Putamen (tissue), 1 donor: ENCODE results near the gene PLSCR1.
"Not testable (repeated sequence)": the region's sequence is repeated elsewhere in the genome, so short reads cannot be mapped to it uniquely, and the experiment has no call there.

ENCODE experiments used
- DNase-seq: peaks from one replicate; pipeline ENCODE4 v3.0.0-alpha.2; 2016; ENCODE audit warnings: low spot score

PLSCR1 gene

GRCh38 chr3:146513386-146514051 lies 30.9 kb downstream of the PLSCR1 start:
- no peak for DNase-seq

DNA sequence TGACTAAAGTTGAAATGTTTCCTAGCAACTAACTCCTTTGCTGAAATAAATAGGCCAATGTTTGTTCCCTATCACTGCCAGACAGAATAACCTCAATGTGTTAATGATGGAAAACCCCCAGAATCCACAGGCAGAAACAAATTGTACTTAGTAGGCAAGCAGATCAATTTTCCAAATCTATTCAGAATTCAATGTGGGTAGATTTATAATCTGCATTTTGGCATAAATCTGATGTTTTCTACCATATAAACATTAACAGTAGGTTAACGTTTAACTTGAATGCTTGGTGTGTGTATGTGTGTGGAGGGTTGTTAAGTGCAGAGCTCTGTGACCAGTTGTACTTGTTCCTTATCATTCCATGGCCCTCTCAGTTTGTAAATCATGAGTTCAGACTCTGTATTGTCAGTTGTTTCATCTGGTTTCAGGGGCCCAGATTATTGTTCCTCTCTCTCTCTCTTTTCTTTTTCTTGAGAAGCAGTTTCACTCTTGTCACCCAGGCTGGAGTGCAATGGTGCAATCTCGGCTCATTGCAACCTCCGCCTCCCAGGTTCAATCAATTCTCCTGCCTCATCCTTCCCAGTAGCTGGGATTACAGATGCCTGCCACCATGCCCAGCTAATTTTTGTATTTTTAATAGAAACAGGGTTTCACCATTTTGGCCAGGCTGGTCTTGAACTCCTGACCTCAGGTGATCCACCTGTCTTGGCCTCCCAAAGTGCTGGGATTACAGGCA lies 32.8 kb downstream of the PLSCR1 start:
- DNase-seq = no peak

GRCh38 chr3:146507331-146508120 lies 36.9 kb downstream of the PLSCR1 start:
- DNase-seq = no peak

DNA sequence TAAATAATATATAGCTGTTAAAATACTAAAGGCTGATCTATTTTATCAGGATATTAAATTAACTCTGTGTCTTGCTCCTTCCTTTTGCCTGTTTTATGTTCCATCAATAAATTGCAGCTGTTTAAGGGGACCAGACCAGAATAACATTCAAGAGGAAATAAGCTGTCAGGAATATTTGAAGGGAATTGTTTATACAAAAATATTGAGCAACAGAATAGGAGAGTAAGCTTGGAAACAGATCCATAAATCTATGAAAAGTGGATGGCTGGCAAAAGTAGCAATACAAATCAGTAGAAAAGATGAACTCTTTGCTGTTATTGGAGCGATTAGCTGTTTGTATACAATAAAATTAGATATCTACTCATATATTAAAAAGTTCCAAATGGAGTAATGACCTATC lies 38.9 kb downstream of the PLSCR1 start:
- no peak for DNase-seq

DNA sequence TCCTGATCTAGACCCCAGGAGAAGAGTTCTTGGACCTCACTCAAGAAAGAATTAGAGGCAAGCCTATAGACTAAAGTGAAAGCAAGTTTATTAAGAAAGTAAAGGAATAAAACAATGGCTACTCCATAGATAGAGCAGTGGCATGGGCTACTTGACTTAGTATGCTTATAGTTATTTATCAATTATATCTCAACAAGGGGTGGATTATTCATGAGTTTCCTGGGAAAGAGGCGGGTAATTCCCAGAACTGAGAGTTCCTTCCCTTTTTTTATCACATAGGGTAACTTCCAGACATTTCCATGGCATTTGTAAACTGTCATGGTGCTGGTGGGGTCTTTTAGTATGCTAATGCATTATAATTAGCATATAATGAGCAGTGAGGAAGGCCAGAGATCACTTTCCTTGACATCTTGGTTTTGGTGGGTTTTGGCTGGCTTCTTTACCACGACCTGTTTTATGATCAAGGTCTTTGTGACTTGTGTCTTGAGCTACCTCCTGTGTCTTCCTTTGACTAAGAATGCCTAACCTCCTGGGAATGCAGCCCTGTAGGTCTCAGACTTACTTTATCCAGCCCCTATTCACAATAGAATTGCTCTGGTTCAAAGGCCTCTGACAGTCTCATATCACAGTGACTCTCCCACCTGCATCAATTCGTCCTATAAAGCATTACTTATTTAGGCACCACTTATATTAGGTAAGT lies 39.8 kb downstream of the PLSCR1 start:
- DNase-seq = no peak

- no peak for DNase-seq
These were observed 40.8 kb downstream of the PLSCR1 start for GRCh38 chr3:146503461-146504202.

GRCh38 chr3:146502887-146503460 lies 41.4 kb downstream of the PLSCR1 start:
- no peak for DNase-seq

- no peak for DNase-seq
These were observed 42.7 kb downstream of the PLSCR1 start for GRCh38 chr3:146501752-146502151.

DNA sequence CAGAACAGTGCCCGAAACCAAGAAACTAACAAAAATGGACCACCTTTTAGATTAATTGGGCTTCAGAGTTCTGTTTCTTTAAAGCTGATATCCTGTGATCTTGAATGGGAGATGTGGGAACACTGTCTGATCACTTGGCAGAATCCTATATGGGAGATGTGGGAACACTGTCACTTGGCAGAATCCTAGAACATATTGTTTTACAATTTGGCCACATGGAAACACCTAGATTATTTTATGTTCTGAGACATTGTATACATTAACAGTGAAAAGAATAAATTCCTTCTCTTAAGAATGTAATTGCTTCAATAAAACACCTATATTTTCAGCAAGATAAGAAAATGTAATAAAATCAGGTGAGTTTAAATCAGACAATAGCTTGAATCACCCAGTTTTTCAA lies 44.7 kb downstream of the PLSCR1 start:
- DNase-seq = no peak

DNA sequence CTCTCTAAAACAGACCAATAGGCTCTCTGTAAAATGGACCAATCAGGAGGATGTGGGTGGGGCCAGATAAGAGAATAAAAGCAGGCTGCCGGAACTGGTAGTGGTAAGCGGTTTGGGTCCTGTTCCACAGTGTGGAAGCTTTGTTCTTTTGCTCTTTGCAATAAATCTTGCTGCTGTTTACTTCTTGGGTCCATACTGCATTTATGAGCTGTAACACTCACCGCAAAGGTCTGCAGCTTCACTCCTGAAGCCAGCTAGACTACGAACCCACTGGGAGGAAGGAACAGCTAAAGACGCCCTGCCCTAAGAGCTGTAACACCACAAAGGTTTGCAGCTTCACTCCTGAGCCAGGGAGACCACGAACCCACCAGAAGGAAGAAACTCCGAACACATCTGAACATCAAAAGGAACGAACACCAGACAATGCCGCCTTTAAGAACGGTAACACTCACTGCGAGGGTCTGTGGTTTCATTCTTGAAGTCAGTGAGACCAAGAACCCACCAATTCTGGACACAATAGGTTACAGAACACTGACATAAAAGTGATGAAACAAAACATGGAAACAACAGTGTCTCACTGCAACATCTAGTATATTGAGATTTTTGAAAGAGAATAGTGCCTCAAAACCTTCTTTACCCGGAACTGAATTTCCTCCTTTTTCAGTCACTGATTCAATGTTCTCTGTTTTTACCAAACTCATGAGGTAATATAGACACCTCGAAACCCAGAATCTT lies 46.2 kb downstream of the PLSCR1 start:
- no peak for DNase-seq

- not testable (repeated sequence) for DNase-seq
These were observed 47.1 kb downstream of the PLSCR1 start for GRCh38 chr3:146497145-146497843.

GRCh38 chr3:146496726-146497125 lies 47.7 kb downstream of the PLSCR1 start:
- DNase-seq = no peak

DNA sequence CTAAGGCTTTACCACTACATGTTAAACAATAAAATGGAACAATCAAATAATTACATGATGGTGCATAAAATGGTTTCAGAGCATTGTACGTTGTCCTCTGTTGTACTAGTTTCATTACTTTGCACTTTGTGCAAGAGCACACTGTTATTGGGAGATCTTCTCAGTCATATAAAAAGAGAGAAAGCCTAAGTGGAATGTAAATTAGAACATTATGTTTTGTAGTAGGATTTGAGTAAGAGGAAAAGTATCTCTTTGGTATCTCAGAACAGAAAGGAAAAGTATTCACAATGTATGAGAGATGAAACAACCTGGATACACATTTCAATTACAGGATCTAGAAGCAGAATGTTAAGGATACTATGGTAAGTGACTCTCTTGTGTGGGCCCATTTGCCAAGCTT lies 48.2 kb downstream of the PLSCR1 start:
- no peak for DNase-seq

GRCh38 chr3:146493761-146494160 lies 50.6 kb downstream of the PLSCR1 start:
- no peak for DNase-seq

GRCh38 chr3:146493221-146493620 lies 51.2 kb downstream of the PLSCR1 start:
- DNase-seq = no peak

- DNase-seq = no peak
These were observed 53.1 kb downstream of the PLSCR1 start for GRCh38 chr3:146491303-146491702.

GRCh38 chr3:146485297-146485696 lies 59.1 kb downstream of the PLSCR1 start:
- no peak for DNase-seq

DNA sequence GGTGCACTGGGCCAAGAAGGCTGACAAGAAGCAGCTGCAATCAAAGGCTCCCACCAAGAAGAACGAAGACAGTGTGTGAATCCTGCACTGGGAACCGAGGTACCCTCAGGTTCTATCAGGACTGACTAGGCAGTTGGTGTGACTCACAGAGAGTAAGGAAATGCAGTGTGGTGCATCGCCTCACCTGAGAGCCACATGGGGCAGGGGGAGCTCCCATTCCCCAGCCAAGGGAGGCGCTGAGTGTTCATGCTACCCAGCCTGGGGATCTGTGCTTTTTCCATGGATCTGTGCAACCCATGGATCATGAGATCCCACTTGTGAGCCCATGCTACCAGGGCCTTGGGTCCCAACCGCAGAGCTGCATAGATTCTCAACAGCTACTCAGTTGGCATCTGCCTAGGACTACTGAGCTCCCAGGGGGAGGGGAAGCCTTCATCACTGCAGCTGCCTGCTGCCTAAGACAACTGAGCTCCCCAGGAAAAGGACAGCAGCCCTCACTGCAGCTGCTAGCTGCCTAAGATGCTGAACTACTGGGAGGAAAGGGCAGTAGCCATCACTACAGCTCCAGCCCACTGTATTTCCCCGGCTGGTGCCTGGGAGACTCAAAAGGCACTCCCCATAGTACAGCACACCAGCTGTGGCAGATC lies 68.2 kb downstream of the PLSCR1 start:
- DNase-seq = no peak

- DNase-seq = not testable (repeated sequence)
These were observed 69.4 kb downstream of the PLSCR1 start for GRCh38 chr3:146474976-146475375.
